H1 (cell line): ENCODE data around the gene MNAT1. TPM values are rescaled to one million over a fixed set of nuclear protein-coding genes. Genes with fewer than 3 reads are reported as not detected.

Source experiments
- ASH2L ChIP-seq: fragments of 200-600, 300-600 bp; sonication (generic); IDR thresholded peaks from one replicate; pipeline ENCODE4 v1.7.1; 2017; ENCODE audit warnings: low read length
- CBX8 ChIP-seq: fragments of 300-800, 300-1000 bp; sonication (generic); IDR thresholded peaks from 2 replicates; pipeline ENCODE4 v1.7.1; 2016; ENCODE audit warnings: low read depth, low read length, borderline replicate concordance
- CHD7 ChIP-seq: fragments of 300-600 bp; sonication (generic); IDR thresholded peaks from 2 replicates; pipeline ENCODE4 v1.7.1; 2012; ENCODE audit warnings: low read length, moderate library complexity, mild to moderate bottlenecking, inconsistent platforms; ENCODE audit not compliant: insufficient replicate concordance
- HDAC6 ChIP-seq: IDR thresholded peaks from one replicate; pipeline ENCODE4 v1.7.1; 2012; ENCODE audit warnings: low read depth, mild to moderate bottlenecking, inconsistent platforms, low read length, moderate library complexity
- PHF8 ChIP-seq: fragments of 200-600 bp; sonication (generic); conservative IDR thresholded peaks from 2 replicates; pipeline ENCODE4 v1.7.1; 2012; ENCODE audit warnings: low read depth, mild to moderate bottlenecking, inconsistent platforms, low read length, moderate library complexity
- POLR2A ChIP-seq, 2 experiments: IDR thresholded peaks; 1 replicate in 1 of 2; 2 replicates in 1 of 2; pipeline ENCODE4 v1.6.1; 2011; ENCODE audit warnings: low read depth in 2 of 2, low read length in 2 of 2, mild to moderate bottlenecking in 2 of 2; ENCODE audit errors: control extremely low read depth in 1 of 2
- SIRT6 ChIP-seq: IDR thresholded peaks from one replicate; pipeline ENCODE4 v1.7.1; 2012; ENCODE audit warnings: low read length, inconsistent platforms
- SRF ChIP-seq: IDR thresholded peaks from 2 replicates; pipeline ENCODE4 v1.6.1; 2011; ENCODE audit warnings: mild to moderate bottlenecking, low read depth, low read length, moderate library complexity
- polyA plus RNA-seq, 7 experiments: library from polyadenylated mRNA; depleted of rRNA in 3 of 7; stranded (reverse) in 5 of 7; unstranded in 2 of 7; fragments of >200 nt in 5 of 7; fragments of 200-250 nt in 2 of 7; gene quantifications; 1 replicate in 5 of 7; 2 replicates in 1 of 7; 4 replicates in 1 of 7; pipeline versions ENCODE4 v1.2.1 to v1.2.3, GENCODE V29; 2011 to 2013; ENCODE audit warnings: missing spikeins in 2 of 7, mixed read lengths in 2 of 7
- total RNA-seq: library from RNA; stranded (reverse); fragmentation: NEBNext Ultra II Directional; extraction: Animal tissue kit (Norgen Biotek cat#: 25700); gene quantifications from 2 replicates; pipeline ENCODE4 v1.2.1, GENCODE V29; 2021

MNAT1 gene
- total and polyA plus RNA-seq, 2 of the 8 experiments (the other 6 are each of a cell fraction or from before 2014, with no cell fraction given), result 34.7 to 52.1 TPM

- TF ChIP-seq CHD7 (no peak), SIRT6 (no peak), SRF (no peak), CBX8 (no peak), ASH2L (no peak), PHF8 (no peak), POLR2A (IDR thresholded peaks at IDR 0.05; ENCODE audit: control extremely low read depth in 1 of 2, low read depth in 2 of 2, low read length in 2 of 2) (no peak), HDAC6 (no peak)
These were observed 147.7 kb downstream of the MNAT1 start (continued) for GRCh38 chr14:60882219-60882618.
